Measurements from ENCODE around the gene PLXNA3.
A peak's percentile ranks its signal among the peaks of the same experiment; 100 is the strongest.

PLXNA3 gene

GRCh38 chrX:154462396-154462795 lies 4.3 kb downstream of the PLXNA3 start:
- no peak for DNase-seq

- no peak for DNase-seq
Measured at GRCh38 chrX:154463611-154464220, 5.6 kb downstream of the PLXNA3 start.

GRCh38 chrX:154464806-154465365 lies 6.8 kb downstream of the PLXNA3 start:
- DNase-seq = no peak

GRCh38 chrX:154465601-154466000 lies 7.5 kb downstream of the PLXNA3 start:
- DNase-seq = no peak

- no peak for DNase-seq
Measured at GRCh38 chrX:154466036-154466435, 8.0 kb downstream of the PLXNA3 start.

GRCh38 chrX:154466907-154467306 lies 8.8 kb downstream of the PLXNA3 start:
- no peak for DNase-seq

- DNase-seq = no peak
Measured at GRCh38 chrX:154467556-154467955, 9.5 kb downstream of the PLXNA3 start.

GRCh38 chrX:154468217-154468616 lies 10.1 kb downstream of the PLXNA3 start:
- DNase-seq = no peak

GRCh38 chrX:154469114-154469513 lies 11.0 kb downstream of the PLXNA3 start:
- DNase-seq = no peak

- no peak for DNase-seq
Measured at GRCh38 chrX:154469880-154470279, 11.8 kb downstream of the PLXNA3 start.

GRCh38 chrX:154470434-154470833 lies 12.4 kb downstream of the PLXNA3 start:
- DNase-seq = no peak

- no peak for DNase-seq
Measured at GRCh38 chrX:154470914-154471568, 13.0 kb downstream of the PLXNA3 start.

- no peak for DNase-seq
Measured at GRCh38 chrX:154471839-154472684, 14.0 kb downstream of the PLXNA3 start.

- DNase-seq = no peak
Measured at GRCh38 chrX:154472685-154473632, 14.9 kb downstream of the PLXNA3 start.

GRCh38 chrX:154473683-154474082 lies 15.6 kb downstream of the PLXNA3 start:
- DNase-seq = no peak

GRCh38 chrX:154476821-154477220 lies 18.7 kb downstream of the PLXNA3 start:
- DNase-seq = no peak

GRCh38 chrX:154477891-154478477 lies 19.9 kb downstream of the PLXNA3 start:
- DNase-seq = no peak

GRCh38 chrX:154478728-154479622 lies 20.9 kb downstream of the PLXNA3 start, which contains the start of gene LAGE3:
Gene LAGE3 (minus strand): TSS chrX:154479281. CDS start chrX:154478915, 366 bp downstream.
- DNase-seq = peak; percentile 71

- no peak for DNase-seq
Measured at GRCh38 chrX:154481195-154481594, 23.1 kb downstream of the PLXNA3 start.

GRCh38 chrX:154481911-154482601 lies 24.0 kb downstream of the PLXNA3 start:
- DNase-seq = no peak
